Sigmoid colon (tissue), 4 donors: ENCODE results near the gene ZNF532.

Experiments
- CTCF ChIP-seq, 4 experiments: fragments of 450-650 bp in 3 of 4; fragments of 200-600 bp in 1 of 4; IDR thresholded peaks; one replicate each; pipeline ENCODE4 v1.5.1; 2016 to 2019; ENCODE audit warnings: antibody characterized with exemption in 4 of 4, mild to moderate bottlenecking in 3 of 4, moderate library complexity in 2 of 4
- EP300 ChIP-seq, 4 donors: sonication (generic); formaldehyde crosslinking; IDR thresholded peaks; one replicate each; pipeline ENCODE4 v1.6.1; 2017; ENCODE audit warnings: antibody characterized with exemption in 4 of 4
- POLR2A ChIP-seq, 2 donors: fragments of 450-650 bp; IDR thresholded peaks; one replicate each; pipeline ENCODE4 v1.6.1; 2016; ENCODE audit warnings: antibody characterized with exemption in 2 of 2, mild to moderate bottlenecking in 2 of 2, moderate library complexity in 2 of 2
- POLR2AphosphoS5 ChIP-seq, 4 donors: sonication (generic); formaldehyde crosslinking; IDR thresholded peaks; one replicate each; pipeline ENCODE4 v1.6.1; 2017; ENCODE audit warnings: antibody characterized with exemption in 4 of 4

GRCh38 chr18:58859907-58860306 is 4.8 kb upstream of the ZNF532 start:
- no peak for TF ChIP-seq CTCF (IDR thresholded peaks at IDR 0.05)
- TF ChIP-seq POLR2AphosphoS5 (IDR thresholded peaks at IDR 0.05), result no peak
- no peak for TF ChIP-seq POLR2A (IDR thresholded peaks at IDR 0.05)
- TF ChIP-seq EP300 (IDR thresholded peaks at IDR 0.05), result no peak
